HG03097 (cell line): ENCODE data around the gene ARHGAP30.
"Not testable (repeated sequence)": the region's sequence is repeated elsewhere in the genome, so short reads cannot be mapped to it uniquely, and the experiment has no call there.

Experiments used
- ATAC-seq: cut with Tn5 transposase; IDR thresholded peaks from one replicate; pipeline ENCODE4 v1.9.1; 2021; ENCODE audit not compliant: unreplicated experiment, low FRiP score

The ARHGAP30 gene, protein sequence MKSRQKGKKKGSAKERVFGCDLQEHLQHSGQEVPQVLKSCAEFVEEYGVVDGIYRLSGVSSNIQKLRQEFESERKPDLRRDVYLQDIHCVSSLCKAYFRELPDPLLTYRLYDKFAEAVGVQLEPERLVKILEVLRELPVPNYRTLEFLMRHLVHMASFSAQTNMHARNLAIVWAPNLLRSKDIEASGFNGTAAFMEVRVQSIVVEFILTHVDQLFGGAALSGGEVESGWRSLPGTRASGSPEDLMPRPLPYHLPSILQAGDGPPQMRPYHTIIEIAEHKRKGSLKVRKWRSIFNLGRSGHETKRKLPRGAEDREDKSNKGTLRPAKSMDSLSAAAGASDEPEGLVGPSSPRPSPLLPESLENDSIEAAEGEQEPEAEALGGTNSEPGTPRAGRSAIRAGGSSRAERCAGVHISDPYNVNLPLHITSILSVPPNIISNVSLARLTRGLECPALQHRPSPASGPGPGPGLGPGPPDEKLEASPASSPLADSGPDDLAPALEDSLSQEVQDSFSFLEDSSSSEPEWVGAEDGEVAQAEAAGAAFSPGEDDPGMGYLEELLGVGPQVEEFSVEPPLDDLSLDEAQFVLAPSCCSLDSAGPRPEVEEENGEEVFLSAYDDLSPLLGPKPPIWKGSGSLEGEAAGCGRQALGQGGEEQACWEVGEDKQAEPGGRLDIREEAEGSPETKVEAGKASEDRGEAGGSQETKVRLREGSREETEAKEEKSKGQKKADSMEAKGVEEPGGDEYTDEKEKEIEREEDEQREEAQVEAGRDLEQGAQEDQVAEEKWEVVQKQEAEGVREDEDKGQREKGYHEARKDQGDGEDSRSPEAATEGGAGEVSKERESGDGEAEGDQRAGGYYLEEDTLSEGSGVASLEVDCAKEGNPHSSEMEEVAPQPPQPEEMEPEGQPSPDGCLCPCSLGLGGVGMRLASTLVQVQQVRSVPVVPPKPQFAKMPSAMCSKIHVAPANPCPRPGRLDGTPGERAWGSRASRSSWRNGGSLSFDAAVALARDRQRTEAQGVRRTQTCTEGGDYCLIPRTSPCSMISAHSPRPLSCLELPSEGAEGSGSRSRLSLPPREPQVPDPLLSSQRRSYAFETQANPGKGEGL

DNA sequence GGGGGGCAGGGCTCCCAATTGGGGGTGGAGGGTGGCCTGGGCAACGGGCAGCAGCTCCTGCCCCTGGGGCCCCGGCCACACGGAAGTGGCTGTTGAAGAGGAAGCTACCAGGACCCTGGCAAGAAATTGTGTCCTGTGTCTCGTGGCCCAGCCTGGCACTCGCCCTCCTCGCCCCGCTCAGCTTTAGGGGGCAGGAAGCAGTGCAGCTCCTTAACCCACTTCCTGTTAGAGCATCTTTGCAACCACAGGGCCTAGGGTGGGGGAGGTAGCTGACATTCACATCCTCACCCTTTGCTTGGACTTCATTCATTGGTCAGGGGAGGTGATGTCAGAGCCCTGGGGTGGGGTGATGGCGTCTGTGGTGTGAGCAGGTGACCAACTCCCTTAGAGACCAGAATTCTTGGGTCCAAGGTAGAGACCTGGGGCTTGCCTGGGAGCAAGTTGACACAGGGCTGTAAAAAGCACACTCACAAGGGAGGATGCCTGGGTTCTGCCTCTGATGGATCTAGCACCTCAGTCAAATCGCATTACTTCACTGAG is at the start of gene ARHGAP30:
TSS of gene ARHGAP30 (minus strand) at position 161 of the 540 bp plus-strand sequence. CDS start 267 bp downstream, outside the sequence.
- ATAC-seq, result peak; percentile 72

DNA sequence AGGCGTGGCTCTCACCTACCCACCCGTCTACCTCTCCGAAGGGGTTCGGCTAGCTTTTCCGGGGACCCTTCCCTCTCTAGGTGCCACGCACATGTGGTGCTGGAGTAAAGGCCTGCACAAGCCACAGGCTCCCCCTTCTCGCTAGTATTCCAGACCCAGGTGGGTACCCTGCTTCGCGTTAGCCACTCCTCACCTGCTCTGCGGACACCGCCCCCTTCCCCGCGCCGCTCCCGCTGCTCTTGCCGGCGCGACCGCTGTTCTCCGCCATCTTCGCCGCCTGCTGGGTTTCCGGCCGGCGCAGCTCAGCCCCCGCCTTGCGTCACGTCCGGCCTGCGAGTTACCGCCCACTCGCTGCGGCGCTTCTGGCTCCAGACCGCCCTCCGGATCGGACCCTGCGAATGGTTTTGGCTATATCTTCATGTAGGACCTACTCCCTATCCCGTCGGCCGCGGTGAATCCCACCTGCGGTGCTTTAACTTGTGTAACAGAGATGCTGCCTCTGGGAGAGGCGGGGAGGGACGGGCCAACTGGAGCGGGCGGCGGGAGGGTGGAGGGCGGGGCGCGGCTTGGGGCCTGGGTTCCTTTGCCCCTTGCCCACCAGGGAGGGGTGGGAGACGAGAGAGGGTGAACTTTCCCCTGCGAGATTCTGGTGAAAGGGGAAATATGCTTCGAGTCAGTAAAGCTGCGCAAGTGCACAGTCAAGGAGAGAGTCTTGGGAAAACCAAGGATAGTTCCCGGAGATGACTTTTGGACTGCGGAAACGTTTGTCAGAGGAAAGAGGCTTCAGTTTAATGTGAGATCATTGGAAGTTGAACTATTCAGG is 48.3 kb upstream of the ARHGAP30 start, which contains the start of the genes NIT1 and PFDN2:
TSS of gene NIT1 (plus strand) at position 347 of the 823 bp plus-strand sequence. CDS start at position 419, 72 bp downstream.
TSS of gene PFDN2 (minus strand) at position 279 of the 823 bp plus-strand sequence. CDS start at position 268, 11 bp downstream.
- ATAC-seq, result peak; percentile 67

DNA sequence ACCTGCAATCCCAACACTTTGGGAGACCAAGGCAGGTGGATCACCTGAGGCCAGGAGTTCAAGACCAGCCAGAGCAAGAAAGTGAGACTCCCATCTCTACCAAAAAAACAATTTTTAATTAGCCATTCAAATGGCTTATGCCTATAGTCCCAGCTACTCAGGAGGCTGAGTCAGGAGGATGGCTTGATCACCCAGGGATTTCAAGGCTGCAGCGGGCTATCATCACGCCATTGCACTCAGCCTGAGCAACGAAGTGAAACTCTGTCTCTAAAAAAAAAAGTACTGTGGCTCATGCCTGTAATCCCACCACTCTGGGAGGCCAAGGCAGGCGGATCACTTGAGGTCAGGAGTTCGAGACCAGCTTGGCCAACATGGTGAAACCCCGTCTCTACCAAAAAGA is 46.3 kb upstream of the ARHGAP30 start:
- not testable (repeated sequence) for ATAC-seq

DNA sequence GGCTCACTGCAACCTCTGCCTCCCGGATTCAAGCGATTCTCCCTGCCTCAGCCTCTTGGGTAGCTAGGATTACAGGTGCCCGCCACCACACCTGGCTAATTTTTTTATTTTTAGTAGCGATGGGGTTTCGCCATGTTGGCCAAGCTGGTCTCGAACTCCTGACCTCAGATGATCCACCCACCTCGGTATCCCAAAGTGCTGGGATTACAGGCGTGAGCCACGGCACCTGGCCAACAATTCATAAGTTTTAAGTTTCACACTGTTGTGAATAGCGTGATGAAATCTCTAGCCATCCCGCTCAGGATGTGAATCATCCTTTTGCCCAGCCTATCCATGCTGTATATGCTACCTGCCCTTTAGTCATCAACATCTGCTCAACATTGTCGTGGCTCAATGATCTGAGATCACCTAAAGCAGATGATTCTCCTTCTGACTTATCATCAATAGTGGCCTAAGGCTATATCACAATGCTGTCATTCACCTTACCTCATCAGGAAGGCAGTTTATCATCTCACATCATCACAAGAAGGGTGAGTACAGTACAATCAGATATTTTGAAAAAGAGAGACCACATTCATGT is 45.5 kb upstream of the ARHGAP30 start:
- no peak for ATAC-seq

DNA sequence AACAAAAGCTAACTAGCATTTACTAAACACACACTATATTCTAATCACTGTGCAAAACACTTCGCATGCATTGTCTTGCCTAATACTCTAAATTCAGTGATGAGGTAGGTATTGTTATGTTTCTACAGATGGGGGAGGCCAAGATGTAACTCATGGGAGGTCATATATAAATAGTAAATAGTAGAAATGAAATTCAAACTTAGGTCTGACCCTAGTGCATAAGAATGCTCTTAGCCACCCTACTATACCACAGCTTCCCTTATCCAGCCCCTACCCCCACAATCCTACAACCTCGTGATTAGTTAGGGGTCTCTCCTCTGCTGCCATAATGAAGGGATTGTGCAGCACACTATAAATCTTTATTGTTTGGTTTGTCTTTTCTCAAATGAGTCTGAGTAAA is 44.9 kb upstream of the ARHGAP30 start:
- ATAC-seq, result no peak

DNA sequence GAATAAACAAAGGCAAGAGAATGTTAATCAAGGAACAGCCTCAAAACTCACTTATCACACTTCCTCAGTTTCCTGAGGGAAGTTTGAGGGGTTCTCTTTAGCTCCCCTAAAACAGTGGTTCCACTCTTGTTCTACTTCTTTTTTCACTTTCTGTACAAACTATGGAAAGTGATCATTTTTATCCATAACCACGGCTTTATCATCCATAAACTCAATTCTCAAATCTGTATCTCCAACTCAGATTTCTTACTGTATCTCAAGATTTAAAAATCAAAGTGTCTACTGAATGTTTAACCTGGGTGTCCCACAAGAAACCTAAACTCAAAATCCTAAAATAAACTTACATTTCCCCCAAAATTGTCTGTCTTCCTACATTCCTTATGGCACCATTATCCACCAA is 44.2 kb upstream of the ARHGAP30 start:
- no peak for ATAC-seq

DNA sequence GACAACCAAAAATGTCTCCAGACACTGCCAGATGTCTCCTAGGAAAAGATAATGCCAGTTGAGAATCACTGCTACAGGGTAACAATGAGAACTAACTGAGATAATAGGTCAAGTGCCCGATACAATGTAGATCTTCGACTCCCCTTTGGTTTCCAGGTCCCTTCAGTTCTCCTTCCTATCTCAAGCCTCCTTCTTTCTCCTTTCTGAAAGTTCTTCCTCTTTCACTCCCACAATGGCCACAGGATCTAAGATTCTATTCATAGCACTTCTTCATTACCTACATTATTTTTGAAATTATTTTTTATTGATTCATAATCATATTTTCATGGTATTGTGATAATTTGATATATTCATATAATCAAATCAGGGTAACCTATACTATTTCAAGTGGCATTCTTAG is 41.8 kb upstream of the ARHGAP30 start:
- no peak for ATAC-seq

DNA sequence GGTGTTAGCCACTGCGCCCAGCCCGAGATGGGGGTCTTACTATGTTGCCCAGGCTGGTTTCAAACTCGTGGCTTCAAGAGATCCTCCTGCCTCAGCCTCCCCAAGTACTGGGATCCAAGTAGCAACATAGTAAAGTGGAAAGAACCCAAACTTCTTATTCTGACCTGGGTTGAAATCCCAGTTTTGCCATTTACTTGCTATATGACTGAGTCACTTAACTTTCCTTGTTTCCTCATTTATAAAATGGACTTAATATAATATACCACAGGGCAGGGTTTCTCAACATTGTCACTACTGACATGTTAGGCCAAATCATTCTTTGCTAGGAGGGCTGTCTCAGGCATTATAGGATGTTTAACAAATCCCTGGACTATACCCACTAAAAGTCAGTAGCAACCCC is 41.4 kb upstream of the ARHGAP30 start:
- no peak for ATAC-seq

DNA sequence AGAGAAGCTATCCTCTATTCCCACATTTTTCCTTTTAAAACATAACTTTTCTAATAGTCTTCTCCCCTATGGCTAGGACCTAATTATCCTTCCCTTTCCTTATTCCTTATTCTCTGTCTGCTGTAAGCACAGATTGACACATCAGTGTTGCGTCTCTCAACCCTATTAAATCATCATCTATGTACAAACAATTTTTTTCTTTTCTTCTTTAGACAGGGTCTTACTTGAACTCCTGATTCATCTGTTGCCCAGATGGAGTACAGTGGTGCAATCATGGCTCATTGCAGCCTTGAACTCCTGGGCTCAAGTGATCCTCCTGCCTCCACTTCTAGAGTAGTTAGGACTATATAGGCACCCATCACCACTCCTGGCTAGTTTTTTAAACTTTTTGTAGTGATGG is 36.7 kb upstream of the ARHGAP30 start:
- ATAC-seq, result no peak

DNA sequence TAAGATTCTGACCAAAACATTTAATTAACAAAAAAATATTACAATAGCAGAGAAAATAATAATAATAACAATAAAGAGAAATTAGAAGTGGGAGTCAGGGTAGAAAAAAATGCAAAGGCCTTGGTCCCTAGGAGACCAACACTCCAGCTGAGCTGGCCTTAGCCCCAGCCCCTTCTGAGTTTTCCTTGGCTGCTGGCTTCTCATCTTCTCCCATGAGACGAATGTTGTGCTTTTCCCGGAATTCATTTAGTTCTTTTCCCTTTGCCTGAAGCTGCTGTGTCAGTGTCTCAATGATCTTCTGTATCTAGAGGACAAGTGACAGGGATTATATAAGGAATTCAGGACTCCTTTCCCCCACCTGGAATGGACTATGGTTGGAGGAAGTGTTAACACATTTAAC is 30.9 kb upstream of the ARHGAP30 start:
- no peak for ATAC-seq

DNA sequence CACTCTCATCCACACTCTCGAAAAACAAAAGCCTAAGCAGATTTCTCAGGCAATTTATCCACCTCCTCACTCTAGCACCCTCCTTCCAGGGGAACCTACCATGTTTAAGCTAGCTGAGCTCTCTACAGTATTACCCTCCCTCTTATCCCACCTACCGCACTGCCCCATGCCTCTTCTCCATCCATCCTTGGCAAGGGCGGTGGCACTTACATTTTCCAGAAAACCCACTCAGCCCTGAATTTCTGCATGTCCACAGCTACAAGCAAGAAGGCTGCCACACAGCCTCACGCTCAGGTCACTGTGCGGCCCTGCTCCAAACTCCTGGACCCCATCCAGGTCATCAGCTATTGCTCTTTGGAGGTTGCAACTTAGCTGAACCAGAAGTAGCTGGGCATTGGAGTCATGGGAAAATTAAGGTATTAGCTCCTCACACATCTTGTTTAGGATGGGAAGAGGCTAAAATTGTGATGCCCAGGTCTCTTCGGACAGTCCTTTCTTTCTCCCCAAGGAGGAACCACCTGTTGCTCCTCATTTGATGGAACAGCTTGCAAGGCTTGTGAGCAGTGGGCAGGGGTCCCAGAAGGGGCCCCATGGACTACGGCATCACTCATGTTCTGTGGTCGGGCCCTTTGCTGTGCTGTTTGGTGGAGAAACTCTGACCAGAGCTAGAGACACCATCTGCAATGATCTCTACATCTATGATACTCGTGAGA is 29.6 kb upstream of the ARHGAP30 start:
- ATAC-seq, result no peak

DNA sequence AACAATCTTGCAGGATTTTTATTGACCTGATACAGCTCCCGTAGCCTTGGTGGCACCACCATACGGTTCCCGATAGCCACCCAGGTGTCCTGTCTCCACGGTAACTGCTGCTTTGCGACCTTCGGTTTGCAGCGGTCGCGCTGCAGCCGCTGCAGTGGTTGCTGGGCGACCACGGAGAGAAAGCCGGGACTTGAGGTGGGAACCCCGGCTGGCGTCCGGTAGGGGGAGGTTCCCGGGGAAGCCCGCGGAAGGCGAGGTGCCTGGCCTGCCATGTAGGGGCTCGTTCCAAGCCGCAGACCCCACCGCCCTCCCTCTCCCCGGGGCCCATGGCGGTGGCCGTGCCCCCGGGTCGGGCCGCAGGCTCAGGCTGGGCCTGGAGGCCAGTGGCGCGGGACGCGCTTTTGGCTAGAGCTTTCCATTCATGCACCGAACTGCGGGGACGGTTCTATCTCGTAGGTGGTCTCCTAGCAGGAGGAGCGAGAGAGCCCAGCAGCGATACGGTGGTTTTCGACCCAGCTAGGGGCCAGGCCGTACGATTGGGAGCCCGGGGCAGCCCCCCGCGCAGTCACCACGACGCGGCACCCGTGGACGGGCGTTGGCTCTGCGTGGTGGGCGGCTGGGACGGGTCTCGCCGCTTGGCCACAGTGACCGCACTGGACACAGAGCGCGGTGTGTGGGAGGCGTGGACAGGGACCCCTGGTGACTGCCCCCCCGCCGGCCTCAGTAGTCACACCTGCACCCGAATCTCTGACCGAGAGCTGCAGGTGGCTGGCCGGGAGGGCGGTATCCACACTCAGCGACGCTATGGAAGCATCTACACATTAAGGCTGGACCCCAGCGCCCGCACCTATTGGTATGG is 28.7 kb upstream of the ARHGAP30 start, which contains the start of gene KLHDC9:
TSS of gene KLHDC9 (plus strand) at position 152 of the 859 bp plus-strand sequence. CDS start at position 327, 175 bp downstream.
- ATAC-seq, result peak; percentile 67

DNA sequence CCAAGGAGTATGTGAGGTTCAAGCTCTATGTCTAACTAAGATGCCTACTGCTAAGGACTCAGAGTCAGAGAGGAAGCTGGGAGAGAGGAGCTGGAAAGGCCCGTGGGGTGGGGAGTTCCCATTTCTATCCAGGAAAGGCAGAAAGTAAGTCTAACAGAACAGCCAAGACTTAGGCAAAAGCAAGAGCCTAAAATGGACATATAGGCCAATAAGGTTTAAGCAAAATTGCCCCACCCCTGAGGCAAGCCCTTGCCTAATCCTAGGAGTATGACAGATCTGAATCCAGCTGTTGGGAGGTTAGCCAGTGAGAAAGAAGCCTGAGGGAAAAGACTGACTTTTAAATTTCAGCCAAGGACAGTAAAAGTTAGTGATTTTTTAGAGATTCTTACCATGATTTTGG is 26.8 kb upstream of the ARHGAP30 start:
- ATAC-seq, result no peak

DNA sequence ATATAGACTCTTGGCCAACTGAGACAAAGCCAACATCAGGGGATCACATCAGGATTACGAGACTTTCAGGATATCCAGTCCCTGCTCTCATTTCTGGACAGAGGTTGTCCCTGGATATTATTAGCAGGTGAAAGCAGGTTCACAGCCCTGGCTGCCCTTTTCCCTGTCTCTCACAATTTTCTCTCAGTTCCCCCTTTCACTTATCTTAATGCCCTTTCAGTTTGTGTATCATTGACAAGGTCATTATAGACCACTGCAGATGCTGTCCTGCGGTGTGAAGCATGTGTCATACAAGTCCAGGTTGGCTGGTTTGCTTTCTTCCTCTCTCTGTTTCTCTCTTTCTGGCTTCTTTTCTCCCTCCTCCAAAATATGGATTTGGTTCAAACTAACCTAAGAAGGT is 26.3 kb upstream of the ARHGAP30 start:
- ATAC-seq, result peak; percentile 27

DNA sequence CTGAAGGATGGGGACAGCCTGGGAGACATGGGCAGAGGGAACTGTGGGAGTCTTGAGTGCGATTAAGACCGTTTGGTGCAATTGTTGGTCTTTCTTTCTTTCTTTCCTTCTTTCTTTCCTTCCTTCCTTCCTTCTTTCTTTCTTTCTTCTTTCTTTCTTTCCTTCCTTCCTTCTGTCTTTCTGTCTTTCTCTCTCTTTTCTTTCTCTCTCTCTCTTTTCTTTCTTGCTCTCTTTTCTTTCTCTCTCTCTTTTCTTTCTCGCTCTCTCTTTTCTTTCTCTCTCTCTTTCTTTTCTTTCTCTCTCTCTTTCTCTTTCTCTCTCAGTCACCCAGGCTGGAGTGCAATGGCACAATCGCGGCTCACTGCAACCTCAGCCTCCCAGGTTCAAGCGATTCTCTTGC is 25.5 kb upstream of the ARHGAP30 start:
- no peak for ATAC-seq

DNA sequence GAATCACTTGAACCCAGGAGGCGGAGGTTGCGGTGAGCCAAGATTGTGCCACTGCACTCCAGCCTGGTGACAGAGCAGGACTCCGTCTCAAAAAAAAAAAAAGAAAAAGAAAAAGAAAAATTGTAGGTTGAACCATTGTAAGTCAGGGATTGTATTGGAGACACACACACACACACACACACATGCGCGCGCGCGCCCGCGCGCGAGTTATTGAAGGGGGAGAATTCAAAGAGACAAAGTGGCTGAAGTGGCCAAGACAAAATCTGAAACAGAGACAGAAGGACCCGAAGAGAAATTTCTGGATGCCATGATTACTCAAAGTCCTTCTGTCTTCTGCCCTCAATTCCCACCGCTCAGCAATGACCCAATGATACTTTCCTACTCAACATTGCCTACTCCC is 24.8 kb upstream of the ARHGAP30 start:
- no peak for ATAC-seq

DNA sequence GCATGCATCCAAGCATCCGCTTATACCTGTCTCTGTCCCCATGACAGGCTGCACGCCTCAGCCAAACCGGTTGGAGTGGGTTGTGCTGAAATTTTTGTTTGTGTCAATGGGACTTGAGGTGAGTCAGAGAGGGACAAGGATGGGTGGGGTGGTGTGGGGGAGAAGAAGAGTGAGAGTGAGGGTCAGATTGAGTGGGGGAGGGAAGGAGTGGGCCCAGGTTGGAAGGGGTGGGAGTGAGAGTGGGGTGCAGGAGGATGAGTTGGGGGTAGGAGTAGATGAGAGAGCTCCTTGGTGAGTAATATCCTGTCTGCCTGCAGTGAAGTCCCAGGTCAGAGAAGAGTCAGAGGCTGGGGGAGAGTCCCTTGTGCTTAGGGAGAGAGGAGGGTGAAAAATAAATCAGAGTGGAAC is 22.9 kb upstream of the ARHGAP30 start:
- ATAC-seq, result no peak
